IPS DF 6.9 (cell line): Measurements from ENCODE around the gene NHSL2.

Experiments
- DNase-seq: peaks from one replicate; pipeline ENCODE4 v3.0.0-alpha.2; 2013; ENCODE audit warnings: low read depth, low spot score
- H3K27ac ChIP-seq: one replicate; pipeline ENCODE4 v1.5.1; 2013; ENCODE audit warnings: low read length, control low read depth
- H3K27me3 ChIP-seq: 2 replicates; pipeline ENCODE4 v1.6.1; 2013; ENCODE audit warnings: mild to moderate bottlenecking, low read length; ENCODE audit not compliant: control insufficient read depth, insufficient read depth
- H3K36me3 ChIP-seq: 2 replicates; pipeline ENCODE4 v1.6.1; 2013; ENCODE audit warnings: low read length; ENCODE audit not compliant: control insufficient read depth, insufficient read depth
- H3K4me1 ChIP-seq: 2 replicates; pipeline ENCODE4 v1.6.1; 2013; ENCODE audit warnings: low read length; ENCODE audit not compliant: control insufficient read depth, insufficient read depth
- H3K4me3 ChIP-seq: 2 replicates; pipeline ENCODE4 v1.5.1; 2013; ENCODE audit warnings: mild to moderate bottlenecking, low read length
- H3K9me3 ChIP-seq: 2 replicates; pipeline ENCODE4 v1.6.1; 2013; ENCODE audit warnings: low read length, inconsistent platforms; ENCODE audit not compliant: control insufficient read depth, insufficient read depth
- WGBS: extraction: QIAGEN DNeasy Blood & Tissue Kit; methylation state at CpG from one replicate; pipeline ENCODE4 v1.1.7; 2013; ENCODE audit warnings: mixed read lengths, missing lambda C conversion rate; ENCODE audit not compliant: insufficient read length, insufficient coverage; 5-methylcytosine and 5-hydroxymethylcytosine counted together

NHSL2 gene

DNA sequence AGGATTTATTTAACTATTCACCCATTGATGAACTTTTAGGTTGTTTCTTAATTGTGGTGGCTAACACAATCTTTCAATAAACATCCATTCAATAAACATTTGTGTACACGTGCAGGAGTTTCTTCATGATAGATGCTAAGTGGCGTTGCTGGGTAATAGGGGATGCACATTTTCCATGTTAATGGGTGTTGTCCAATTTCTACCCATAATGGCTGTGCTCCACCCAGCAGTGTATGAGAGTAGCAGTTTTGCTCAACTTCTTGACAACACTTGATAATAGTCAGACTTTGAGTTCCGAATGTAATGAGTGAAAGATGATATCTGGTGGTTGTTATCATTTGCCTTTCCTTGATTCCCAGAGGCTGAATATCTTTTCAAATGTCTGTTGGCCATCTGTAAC lies 104.7 kb downstream of the NHSL2 start:
- no peak overlapping the region for H3K27ac ChIP-seq
- no peak for DNase-seq
- no peak overlapping the region for H3K4me3 ChIP-seq
- no peaks in the 10 kb centered on the region for H3K9me3 ChIP-seq
- no peaks in the 10 kb centered on the region; the same call in 1 of the 2 replicates for H3K36me3 ChIP-seq
- H3K4me1 ChIP-seq, result no peaks in the 10 kb centered on the region
- WGBS, result no CpG with 5 or more reads among the region's 3 CpGs
- no peaks in the 10 kb centered on the region for H3K27me3 ChIP-seq

DNA sequence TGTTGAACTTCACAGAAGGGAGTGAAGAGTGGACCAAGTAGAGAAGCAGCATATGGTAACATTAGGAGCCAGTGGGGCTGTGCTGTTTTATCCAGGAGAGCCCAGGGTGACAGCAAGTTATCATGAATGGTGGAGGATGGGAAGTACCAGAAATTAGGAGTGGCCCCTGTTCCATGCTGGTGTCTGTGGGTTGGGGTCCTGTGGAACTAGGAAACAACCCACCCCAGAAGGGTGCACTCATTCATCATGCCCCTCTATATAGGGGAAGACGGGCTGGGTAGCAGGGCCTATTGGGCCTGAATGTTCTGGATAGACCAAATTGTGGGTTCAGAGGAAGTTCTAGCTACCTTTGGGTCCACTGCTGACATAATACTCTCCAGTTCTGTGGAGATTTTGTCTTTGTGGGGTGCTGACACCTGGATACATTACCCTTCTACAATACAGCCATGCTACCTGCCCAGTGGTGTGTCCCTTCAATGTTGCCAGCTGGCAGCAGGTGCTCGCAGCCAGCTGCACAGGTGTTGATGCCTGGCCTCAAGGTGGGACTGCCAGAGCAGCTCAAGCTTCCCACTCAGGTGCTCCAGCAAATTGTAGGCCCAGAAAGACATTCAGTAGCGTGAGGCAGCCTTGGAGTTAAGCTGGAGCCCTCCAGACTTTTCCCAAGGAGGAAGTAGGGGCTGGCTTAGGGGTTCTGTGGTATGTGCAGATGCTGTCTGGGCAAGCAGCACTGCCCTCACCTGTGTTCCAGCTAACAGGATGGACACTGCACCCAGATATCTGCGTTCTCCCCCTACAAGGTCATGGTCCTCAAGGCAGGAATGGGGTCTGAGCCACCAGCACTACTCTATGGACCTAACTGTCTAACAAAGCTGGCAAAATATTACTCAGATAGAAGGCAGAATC lies 106.5 kb downstream of the NHSL2 start:
- Histone ChIP-seq H3K4me3 (no peak overlapping the region), H3K9me3 (no peaks in the 10 kb centered on the region), H3K36me3 (no peaks in the 10 kb centered on the region; the same call in 1 of the 2 replicates), H3K27ac (no peak overlapping the region), H3K27me3 (no peaks in the 10 kb centered on the region), H3K4me1 (no peaks in the 10 kb centered on the region)
- WGBS, result no CpG with 5 or more reads among the region's 4 CpGs
- DNase-seq, result no peak

DNA sequence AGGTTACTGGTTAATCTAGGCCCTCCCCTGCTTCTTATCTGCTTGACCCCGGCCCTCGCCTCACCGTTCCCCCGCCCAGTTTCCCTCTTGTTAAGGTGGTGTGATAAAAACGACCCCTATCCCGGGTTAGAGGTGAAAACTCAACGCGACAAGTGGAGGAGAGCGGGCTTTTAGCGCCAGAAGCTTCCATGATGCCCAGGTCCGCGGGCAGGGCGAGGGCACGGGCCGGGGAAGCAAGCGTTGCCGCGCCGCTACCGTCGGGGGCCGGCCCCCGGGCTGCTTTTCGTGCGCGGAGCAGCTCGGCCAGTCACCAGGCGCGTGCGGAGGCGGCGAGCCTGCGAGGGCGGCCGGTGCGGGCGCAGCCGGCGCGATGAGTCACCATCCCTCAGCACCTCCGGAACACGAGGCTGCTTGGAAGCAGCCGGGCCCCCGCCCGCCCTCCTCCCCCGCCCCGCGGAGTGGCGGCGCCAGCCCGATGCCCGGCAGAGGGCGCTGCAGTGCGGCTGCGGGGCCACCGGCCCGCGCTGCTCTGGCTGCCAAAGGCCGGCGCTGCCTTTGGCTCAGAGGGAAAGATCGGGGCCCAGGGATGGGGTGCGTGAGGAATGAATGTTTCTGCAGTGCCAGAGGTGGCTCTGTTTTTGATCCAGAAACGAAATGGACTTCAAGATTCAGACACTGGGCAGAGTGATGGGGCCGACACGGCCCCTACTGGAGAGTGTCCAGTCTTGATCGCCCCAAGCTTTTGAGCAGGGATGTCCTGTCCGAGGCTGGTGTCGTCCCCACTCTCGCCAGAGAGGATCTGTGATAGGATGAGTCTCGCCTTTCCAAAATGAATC lies 107.8 kb downstream of the NHSL2 start:
- no CpG with 5 or more reads among the region's 70 CpGs for WGBS
- Histone ChIP-seq H3K27ac (no peak overlapping the region), H3K36me3 (no peaks in the 10 kb centered on the region), H3K9me3 (no peaks in the 10 kb centered on the region), H3K4me3 (no peak overlapping the region; the same call in 1 of the 2 replicates), H3K4me1 (no peaks in the 10 kb centered on the region), H3K27me3 (no peaks in the 10 kb centered on the region)
- no peak for DNase-seq

DNA sequence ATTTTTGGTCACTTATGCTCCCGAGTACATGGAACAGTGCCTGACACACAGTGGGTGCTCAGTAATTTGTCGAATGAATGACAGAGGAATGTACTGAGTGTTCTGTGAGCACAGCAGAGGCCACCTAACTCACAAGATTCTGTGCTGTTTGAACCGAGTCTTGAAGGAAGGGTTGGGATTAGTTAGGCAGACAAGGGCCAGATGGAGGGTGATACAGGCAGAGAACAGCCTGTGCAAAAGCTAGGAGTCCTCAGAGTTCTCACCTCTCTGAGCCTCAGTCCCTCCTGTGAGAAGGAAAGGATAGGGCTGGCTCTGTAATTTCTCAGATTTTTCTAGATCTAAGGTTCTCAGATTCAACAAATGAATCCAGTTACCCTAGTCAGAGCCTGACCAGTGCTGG lies 108.8 kb downstream of the NHSL2 start:
- H3K36me3 ChIP-seq, result no peaks in the 10 kb centered on the region
- no peak overlapping the region for H3K4me3 ChIP-seq
- H3K4me1 ChIP-seq, result no peaks in the 10 kb centered on the region
- no peaks in the 10 kb centered on the region for H3K9me3 ChIP-seq
- DNase-seq, result no peak
- no peaks in the 10 kb centered on the region for H3K27me3 ChIP-seq
- H3K27ac ChIP-seq, result no peak overlapping the region
- no CpG with 5 or more reads among the region's 3 CpGs for WGBS

DNA sequence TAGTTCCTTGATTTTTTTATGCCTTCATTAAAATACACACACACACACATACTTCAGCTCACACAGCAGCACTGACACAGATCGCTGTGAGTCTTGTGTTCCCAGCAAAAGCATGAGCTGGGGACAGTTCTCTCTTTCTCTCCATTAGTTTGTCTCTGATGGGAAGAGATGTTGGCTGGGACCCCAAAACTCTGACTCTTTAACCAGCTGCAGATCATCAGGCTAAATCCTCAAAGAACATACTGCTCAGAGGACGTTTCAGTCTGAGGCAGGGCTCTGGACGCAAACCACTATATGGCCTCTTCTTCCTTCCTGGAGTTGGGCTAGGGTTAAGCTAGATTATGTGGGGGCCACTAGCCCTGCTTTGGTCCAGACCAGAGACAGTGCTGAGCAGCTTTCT lies 109.6 kb downstream of the NHSL2 start:
- no peak overlapping the region for H3K4me3 ChIP-seq
- H3K4me1 ChIP-seq, result no peaks in the 10 kb centered on the region
- no peak overlapping the region for H3K27ac ChIP-seq
- WGBS, result no CpG with 5 or more reads among the region's 3 CpGs
- DNase-seq, result no peak
- H3K27me3 ChIP-seq, result no peaks in the 10 kb centered on the region
- H3K9me3 ChIP-seq, result no peaks in the 10 kb centered on the region
- H3K36me3 ChIP-seq, result no peaks in the 10 kb centered on the region

DNA sequence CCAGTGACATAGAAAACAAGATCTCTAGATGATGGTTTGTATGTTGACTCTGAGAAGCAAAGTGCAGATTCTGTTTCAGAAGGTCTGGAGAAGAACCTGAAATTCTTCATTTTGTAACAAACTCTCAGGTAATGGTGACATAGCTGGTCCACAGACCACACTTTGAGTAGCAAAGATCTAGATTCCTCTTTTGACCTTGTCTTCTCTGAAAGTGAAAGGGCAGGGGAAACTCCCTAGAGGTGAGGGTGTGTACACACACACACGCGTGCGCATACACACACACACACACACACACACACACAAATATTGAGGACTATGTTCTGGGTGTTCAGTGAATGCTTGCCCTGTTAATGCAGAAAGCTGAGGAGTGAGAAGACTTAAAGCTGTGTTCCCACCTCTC lies 110.1 kb downstream of the NHSL2 start:
- DNase-seq, result no peak
- Histone ChIP-seq H3K27me3 (no peaks in the 10 kb centered on the region), H3K36me3 (no peaks in the 10 kb centered on the region), H3K27ac (no peak overlapping the region), H3K4me3 (no peak overlapping the region), H3K9me3 (no peaks in the 10 kb centered on the region), H3K4me1 (no peaks in the 10 kb centered on the region)
- no CpG with 5 or more reads among the region's 3 CpGs for WGBS

DNA sequence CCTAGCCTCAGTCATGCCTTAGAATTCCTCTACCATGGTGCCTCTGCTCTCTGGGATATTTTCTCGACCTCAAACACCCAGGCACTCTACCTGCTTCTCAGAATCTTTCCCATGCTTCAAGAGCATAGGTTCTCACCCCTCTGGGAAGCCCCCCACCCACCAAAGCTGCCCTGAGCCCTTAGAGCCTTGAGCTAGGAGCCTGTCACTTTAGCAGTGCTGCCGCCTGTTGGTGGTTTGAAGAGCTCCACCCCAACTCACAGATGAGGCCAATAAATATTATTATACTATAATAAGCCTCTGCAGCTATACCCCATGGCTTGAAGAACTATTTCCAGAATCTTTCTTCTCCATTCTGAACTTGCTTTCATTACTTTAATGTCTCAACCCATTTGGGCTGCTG lies 111.3 kb downstream of the NHSL2 start:
- H3K36me3 ChIP-seq, result no peaks in the 10 kb centered on the region
- DNase-seq, result no peak
- H3K4me1 ChIP-seq, result no peaks in the 10 kb centered on the region
- no peaks in the 10 kb centered on the region for H3K27me3 ChIP-seq
- no peaks in the 10 kb centered on the region for H3K9me3 ChIP-seq
- no peak overlapping the region for H3K4me3 ChIP-seq
- no peak overlapping the region for H3K27ac ChIP-seq
- no CpG with 5 or more reads among the region's 2 CpGs for WGBS

DNA sequence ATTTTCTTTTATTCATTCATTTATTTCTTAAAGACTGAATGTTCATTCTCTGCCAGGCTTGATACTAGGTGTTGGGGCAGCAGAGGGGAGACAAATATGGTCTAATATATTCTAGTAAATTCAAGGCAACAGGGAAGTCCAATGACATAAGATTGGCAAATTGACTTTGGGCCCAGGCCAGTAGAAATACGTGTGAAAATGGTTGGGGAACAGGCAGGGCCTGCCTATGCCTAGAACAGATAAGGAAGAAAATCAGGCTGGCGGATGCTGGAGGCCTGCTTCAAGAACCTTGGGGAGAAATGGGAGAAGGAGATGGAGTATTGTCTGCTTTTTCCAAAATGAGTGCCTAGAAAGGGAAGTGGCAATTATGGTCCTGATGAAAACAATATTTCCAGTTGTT lies 112.4 kb downstream of the NHSL2 start:
- no peak for DNase-seq
- H3K4me3 ChIP-seq, result no peak overlapping the region
- no peaks in the 10 kb centered on the region for H3K9me3 ChIP-seq
- H3K4me1 ChIP-seq, result no peaks in the 10 kb centered on the region
- H3K27ac ChIP-seq, result no peak overlapping the region
- no peaks in the 10 kb centered on the region for H3K36me3 ChIP-seq
- whole genome bisulfite sequencing, result no CpG with 5 or more reads among the region's 2 CpGs
- H3K27me3 ChIP-seq, result no peaks in the 10 kb centered on the region

DNA sequence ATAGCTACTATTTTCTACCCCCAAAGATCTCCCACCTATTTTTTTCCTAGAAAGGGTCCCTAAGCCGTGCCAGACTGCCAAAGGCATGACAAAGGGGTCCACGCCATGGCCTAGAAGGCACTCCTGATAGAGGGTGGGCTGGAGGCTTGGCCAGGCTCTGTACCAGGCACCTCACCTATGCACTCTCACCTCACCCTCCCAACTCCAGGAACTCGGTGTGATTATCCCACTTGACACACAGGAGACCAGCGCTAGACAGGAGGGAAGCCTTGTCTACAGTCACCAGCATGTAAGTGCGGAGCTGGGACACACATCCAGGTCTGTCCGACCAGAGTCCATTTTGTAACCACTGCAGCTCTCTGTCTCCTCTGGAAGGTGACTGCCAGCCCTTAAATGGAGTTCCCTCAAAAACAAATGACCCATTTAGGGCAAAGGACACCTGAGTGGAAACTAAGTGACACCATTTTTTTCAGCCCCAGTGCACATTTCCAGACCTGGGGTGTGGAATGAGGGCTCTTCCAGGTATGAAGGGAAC lies 114.7 kb downstream of the NHSL2 start:
- no peaks in the 10 kb centered on the region for H3K27me3 ChIP-seq
- no peak overlapping the region for H3K27ac ChIP-seq
- H3K4me3 ChIP-seq, result no peak overlapping the region
- no CpG with 5 or more reads among the region's 6 CpGs for WGBS
- DNase-seq, result no peak
- H3K9me3 ChIP-seq, result no peaks in the 10 kb centered on the region
- no peaks in the 10 kb centered on the region for H3K4me1 ChIP-seq
- H3K36me3 ChIP-seq, result no peaks in the 10 kb centered on the region

DNA sequence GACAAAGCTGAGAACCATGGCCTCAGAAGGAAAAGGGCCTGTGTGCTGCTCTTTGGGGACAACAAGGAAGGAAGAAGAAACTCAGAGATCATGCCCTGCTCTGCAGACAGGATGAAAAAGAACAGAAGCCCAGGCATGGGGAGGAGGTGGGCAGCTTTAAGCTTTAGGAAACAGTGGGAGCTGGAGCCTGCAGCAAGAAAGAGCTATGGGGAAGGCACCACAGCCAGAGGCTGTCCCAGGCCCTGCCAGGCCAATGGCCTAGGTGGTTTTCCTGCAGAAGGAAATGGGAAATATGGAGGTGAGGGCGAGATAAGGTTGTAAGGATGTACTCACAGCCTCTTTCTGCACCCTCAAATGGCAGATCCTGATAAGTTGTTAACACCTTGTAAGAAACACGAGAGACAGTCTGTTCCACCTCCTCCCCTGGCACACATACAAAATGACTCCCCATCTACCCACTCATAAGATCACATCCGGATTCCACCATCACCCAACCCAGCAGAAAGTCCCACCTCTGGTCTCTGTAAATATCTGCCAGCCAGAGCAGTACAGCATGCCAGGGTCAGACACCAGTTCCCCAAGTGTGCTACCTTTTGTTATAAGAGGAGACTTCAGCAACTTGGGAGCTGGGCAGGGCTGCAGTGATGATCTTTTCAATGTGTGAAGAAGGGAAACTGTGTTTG lies 115.8 kb downstream of the NHSL2 start:
- no peaks in the 10 kb centered on the region for H3K4me1 ChIP-seq
- DNase-seq, result no peak
- H3K9me3 ChIP-seq, result no peaks in the 10 kb centered on the region
- H3K36me3 ChIP-seq, result no peaks in the 10 kb centered on the region
- WGBS, result no CpG with 5 or more reads among the region's 3 CpGs
- H3K27me3 ChIP-seq, result no peaks in the 10 kb centered on the region
- no peak overlapping the region for H3K4me3 ChIP-seq
- H3K27ac ChIP-seq, result no peak overlapping the region
